Coronary artery (tissue), 2 donors: ENCODE results near the gene GPR108.

Source experiments
- DNase-seq: peaks from one replicate; pipeline ENCODE4 v3.0.0-alpha.2; 2017; ENCODE audit warnings: low spot score
- H3K27ac ChIP-seq, 2 donors: fragments of 200-600 bp; sonication (generic); one replicate each; pipeline ENCODE4 v1.5.1; 2016 to 2019
- H3K4me3 ChIP-seq: fragments of 200-600 bp; sonication (generic); 2 replicates; pipeline ENCODE4 v1.5.1; 2016; ENCODE audit warnings: mild to moderate bottlenecking, moderate library complexity
- TF ChIP-seq, protein P1 (sequence below): fragments of 200-600 bp; sonication (generic); IDR thresholded peaks from one replicate; pipeline ENCODE4 v1.5.1; 2019; ENCODE audit warnings: antibody characterized with exemption

Gene GPR108

DNA sequence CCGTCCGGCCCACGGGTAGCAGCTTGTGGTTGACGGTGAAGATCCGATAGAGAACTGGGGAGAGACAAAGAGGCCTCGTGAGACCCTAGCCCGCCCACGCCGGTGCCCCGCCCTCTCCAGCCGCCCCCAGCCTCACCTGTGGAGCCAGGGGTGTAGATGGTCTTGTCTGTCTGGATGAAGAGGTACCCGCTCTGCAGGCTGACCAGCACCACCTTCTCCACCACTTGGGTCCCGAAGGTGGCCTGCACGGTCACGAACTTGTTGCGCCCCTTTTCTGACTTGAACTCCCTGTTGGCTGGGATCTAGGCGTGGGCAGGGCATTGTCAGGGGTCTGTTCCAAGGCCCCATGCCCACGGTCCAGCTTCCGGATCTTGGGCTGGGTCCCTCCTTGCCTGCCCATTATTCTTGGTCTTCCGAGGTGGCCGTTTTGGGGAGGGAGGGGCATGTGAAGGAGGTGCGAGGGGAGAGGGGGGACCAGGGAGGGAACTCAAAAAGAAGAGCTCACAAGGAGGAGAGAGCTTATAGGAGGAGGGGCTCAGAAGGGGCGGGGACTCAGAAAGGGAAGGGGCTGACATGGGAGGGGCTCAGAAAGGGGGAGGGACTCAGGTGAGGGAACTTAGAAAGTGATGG lies 19.2 kb downstream of the GPR108 start:
- no peak for DNase-seq
- no peak overlapping the region for H3K27ac ChIP-seq
- TF ChIP-seq, protein P1, sequence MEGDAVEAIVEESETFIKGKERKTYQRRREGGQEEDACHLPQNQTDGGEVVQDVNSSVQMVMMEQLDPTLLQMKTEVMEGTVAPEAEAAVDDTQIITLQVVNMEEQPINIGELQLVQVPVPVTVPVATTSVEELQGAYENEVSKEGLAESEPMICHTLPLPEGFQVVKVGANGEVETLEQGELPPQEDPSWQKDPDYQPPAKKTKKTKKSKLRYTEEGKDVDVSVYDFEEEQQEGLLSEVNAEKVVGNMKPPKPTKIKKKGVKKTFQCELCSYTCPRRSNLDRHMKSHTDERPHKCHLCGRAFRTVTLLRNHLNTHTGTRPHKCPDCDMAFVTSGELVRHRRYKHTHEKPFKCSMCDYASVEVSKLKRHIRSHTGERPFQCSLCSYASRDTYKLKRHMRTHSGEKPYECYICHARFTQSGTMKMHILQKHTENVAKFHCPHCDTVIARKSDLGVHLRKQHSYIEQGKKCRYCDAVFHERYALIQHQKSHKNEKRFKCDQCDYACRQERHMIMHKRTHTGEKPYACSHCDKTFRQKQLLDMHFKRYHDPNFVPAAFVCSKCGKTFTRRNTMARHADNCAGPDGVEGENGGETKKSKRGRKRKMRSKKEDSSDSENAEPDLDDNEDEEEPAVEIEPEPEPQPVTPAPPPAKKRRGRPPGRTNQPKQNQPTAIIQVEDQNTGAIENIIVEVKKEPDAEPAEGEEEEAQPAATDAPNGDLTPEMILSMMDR, result no peak
- no peak overlapping the region for H3K4me3 ChIP-seq

DNA sequence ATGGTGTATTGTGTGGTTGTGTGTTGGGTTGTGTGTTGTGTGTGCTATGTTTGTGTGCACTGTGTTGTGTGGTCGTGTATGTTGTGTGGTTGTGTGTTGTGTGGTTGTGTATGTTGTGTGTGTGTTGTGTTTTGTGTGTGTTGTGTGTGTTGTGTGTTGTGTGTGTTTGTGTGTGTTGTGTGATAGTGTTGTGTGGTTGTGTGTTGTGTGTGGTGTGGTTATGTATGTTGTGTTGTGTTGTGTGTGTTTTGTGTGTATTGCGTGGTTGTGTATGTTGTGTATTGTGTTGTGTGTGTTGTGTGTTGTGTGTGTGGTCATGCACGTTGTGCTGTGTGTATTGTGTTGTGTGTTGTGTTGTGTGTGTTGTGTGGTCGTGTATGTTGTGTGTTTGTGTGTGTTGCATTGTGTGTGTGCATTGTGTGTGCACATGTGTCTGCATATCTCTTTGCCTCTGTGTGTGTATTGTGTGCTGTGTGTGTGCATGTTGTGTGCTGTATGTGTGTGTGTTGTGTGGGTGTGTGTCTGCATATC lies 19.9 kb downstream of the GPR108 start:
- Histone ChIP-seq H3K27ac (no peak overlapping the region), H3K4me3 (no peak overlapping the region)
- TF ChIP-seq, protein P1, result no peak
- no peak for DNase-seq

DNA sequence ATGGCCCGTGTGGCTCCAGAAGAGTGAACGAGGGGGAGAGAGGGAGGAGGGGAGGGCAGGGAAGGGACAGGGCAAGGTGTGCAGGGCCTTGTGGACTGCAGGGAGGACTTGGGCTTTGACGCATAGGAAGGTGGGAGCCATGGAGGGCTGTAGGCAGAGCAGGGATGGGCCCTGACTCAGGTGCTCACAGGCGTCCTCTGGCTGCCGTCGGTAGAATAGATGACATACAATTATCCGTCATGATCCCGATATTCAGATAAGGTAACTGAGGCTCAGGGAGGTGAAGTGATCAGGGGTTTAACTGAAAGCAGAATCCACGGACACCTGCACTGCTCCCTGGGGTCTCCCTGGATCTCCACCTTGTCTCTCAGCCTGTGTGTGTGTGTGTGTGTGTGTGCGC lies 20.3 kb downstream of the GPR108 start:
- H3K4me3 ChIP-seq, result no peak overlapping the region
- TF ChIP-seq, protein P1, result no peak
- no peak overlapping the region for H3K27ac ChIP-seq
- DNase-seq, result no peak

DNA sequence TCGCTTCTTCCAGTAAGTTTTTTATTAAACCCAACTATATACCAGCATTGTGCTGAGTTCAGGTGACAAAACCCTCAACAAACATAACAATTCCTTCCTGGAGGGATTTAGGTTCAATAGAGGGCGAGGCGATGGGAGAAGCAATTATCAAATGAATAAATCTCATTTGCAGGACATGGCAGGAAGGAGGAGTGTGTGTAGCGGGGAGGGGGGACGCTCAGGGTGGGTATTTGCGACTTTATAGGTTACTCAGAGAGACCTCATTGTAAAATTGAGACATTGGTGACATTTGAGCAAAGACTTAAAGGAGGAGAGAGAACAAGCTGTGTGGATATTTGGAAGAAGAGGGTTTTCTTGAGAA lies 20.8 kb downstream of the GPR108 start:
- no peak for DNase-seq
- no peak overlapping the region for H3K4me3 ChIP-seq
- no peak overlapping the region for H3K27ac ChIP-seq
- TF ChIP-seq, protein P1, result no peak

- DNase-seq, result no peak
- Histone ChIP-seq H3K27ac (no peak overlapping the region), H3K4me3 (no peak overlapping the region)
- TF ChIP-seq, protein P1, result no peak
Measured at GRCh38 chr19:6714749-6715555, 22.4 kb downstream of the GPR108 start.

DNA sequence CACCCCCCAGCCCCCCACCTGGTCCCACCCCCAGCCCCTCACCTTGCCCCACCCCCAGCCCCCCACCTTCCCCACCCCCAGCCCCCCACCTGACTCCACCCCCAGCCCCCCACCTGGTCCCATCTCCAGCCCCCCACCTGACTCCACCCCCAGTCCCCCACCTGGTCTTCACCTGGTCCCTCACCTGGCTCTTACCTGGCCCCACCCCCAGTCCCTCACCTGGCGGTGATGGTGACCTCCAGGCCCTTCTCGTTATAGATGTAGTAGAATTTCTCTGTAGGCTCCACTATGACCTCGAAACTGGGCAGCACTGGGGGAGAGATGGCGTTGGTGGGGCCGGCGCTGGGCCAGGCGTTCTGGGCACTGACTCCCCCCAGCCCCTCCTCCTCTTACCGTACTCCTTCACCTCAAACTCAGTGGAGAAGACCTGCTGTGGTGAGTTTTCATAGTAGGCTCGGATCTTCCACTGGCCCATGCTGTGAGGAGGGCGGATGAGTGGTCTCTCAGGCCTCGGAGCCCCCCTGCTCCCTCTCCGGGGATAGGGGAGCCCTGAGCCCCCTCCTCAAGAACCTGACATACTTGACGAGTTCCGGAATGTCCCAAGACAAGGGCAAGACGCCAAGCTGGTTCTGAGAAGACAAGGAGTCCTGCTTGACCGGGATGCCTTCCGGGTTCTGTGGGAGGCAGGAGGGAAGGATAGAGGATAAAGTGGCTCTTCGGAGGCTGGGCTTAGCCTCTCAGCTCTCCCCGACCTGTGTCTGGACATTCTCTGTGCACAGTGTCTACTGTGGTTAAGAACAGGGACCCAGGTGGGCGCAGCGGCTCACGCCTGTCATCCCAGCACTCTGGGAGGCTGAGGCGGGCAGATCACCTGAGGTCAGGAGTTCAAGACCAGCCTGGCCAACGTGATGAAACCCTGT lies 23.3 kb downstream of the GPR108 start:
- Histone ChIP-seq H3K4me3 (no peak overlapping the region), H3K27ac (no peak overlapping the region)
- DNase-seq, result peak; percentile 62
- TF ChIP-seq, protein P1, result no peak
